HCT116 (cell line): ENCODE measurements around the gene CGB2. TPM values are rescaled to one million over a fixed set of nuclear protein-coding genes. Genes with fewer than 3 reads are reported as not detected.
A peak's percentile ranks its signal among the peaks of the same experiment; 100 is the strongest.

Source experiments
- ATAC-seq: fragments of 200-7000 bp; cut with Tn5 transposase; 2 replicates; pipeline ENCODE4 v1.9.1; 2020; ENCODE audit warnings: mild to moderate bottlenecking, moderate library complexity
- BruUV-seq: library from RNA; stranded (reverse); fragments of 400-500 nt; replicated peaks from 2 replicates; lab custom pipeline; 2021; lab: Mats Ljungman, UMichigan
- CTCF ChIA-PET: fragments of 300-600 bp; sonication (Branson Sonifier 250); formaldehyde crosslinking; loops from one replicate; lab custom pipeline; 2021; ENCODE audit warnings: antibody characterized with exemption; lab: Charles Lee
- POLR2A ChIA-PET: fragments of 300-600, 350-600 bp; sonication (Branson Sonifier 250); formaldehyde crosslinking; loops from one replicate; lab custom pipeline; 2021; ENCODE audit warnings: antibody characterized with exemption; lab: Charles Lee
- RAD21 ChIA-PET, 2 experiments: fragments of 300-600 bp; sonication (Branson Sonifier 250); formaldehyde crosslinking; loops; one replicate each; lab custom pipeline; 2023; ENCODE audit warnings: low total read pairs in 2 of 2; ENCODE audit not compliant: uncharacterized antibody in 2 of 2, unreplicated experiment in 2 of 2, low non-redundant PET in 1 of 2; lab: Charles Lee
- DNase-seq: peaks from one replicate; pipeline ENCODE4 v3.0.0-alpha.2; 2010; ENCODE audit warnings: low read depth, low spot score
- H2AFZ ChIP-seq: fragments of 200-600 bp; shearing (Covaris generic), sonication (generic); 2 replicates; pipeline ENCODE4 v1.6.1; 2017; ENCODE audit warnings: low read depth, mixed run types, mixed read lengths, antibody characterized with exemption, low read length; ENCODE audit not compliant: poor library complexity, severe bottlenecking
- H3K27ac ChIP-seq: 2 replicates; pipeline ENCODE4 v1.5.1; 2012; ENCODE audit warnings: low read depth, low read length
- H3K27me3 ChIP-seq: fragments of 200-600 bp; sonication (generic); 2 replicates; pipeline ENCODE4 v1.6.1; 2016; ENCODE audit warnings: mixed run types, low read length, mixed read lengths; ENCODE audit not compliant: insufficient read depth
- H3K36me3 ChIP-seq, 2 experiments: fragments of 200-500 bp in 1 of 2; fragments of 200-600 bp in 1 of 2; sonication (Bioruptor generic) in 1 of 2; sonication (generic) in 1 of 2; 2 replicates each; pipeline versions ENCODE4 v1.5.1 to v1.6.1; 2014 to 2016; ENCODE audit warnings: low read length in 2 of 2, inconsistent platforms in 1 of 2, mixed read lengths in 1 of 2, mixed run types in 1 of 2; ENCODE audit not compliant: insufficient read depth in 2 of 2, control insufficient read depth in 1 of 2
- H3K4me1 ChIP-seq, 2 experiments: fragments of 200-600 bp in 1 of 2; sonication (generic) in 1 of 2; 2 replicates each; pipeline versions ENCODE4 v1.5.1 to v1.6.1; 2012 to 2017; ENCODE audit warnings: low read length in 2 of 2, inconsistent platforms in 1 of 2, mild to moderate bottlenecking in 1 of 2, mixed read lengths in 1 of 2, mixed run types in 1 of 2, moderate library complexity in 1 of 2; ENCODE audit not compliant: insufficient read depth in 2 of 2, control insufficient read depth in 1 of 2
- H3K4me2 ChIP-seq: fragments of 200-600 bp; sonication (generic); 2 replicates; pipeline ENCODE4 v1.6.1; 2017; ENCODE audit warnings: mixed run types, low read length, mixed read lengths
- H3K4me3 ChIP-seq, 2 experiments: fragments of 200-600 bp in 1 of 2; sonication (generic) in 1 of 2; replicated peaks in 1 of 2; 2 replicates each; pipeline ENCODE4 v1.5.1; 2011 to 2016; ENCODE audit warnings: low read length in 2 of 2, control low read depth in 1 of 2, low read depth in 1 of 2, mild to moderate bottlenecking in 1 of 2, mixed read lengths in 1 of 2, mixed run types in 1 of 2
- H3K79me2 ChIP-seq: fragments of 200-600 bp; sonication (generic); 2 replicates; pipeline ENCODE4 v1.6.1; 2017; ENCODE audit warnings: mild to moderate bottlenecking, mixed run types, low read length, moderate library complexity, mixed read lengths; ENCODE audit not compliant: insufficient read depth
- H3K9ac ChIP-seq: fragments of 200-600 bp; sonication (generic); 2 replicates; pipeline ENCODE4 v1.6.1; 2016; ENCODE audit warnings: low read length, mixed read lengths
- H3K9me2 ChIP-seq: fragments of 200-600 bp; sonication (generic), shearing (Covaris generic); 2 replicates; pipeline ENCODE4 v1.6.1; 2017; ENCODE audit warnings: mixed run types, mild to moderate bottlenecking, moderate library complexity; ENCODE audit not compliant: insufficient read depth
- H3K9me3 ChIP-seq, 2 experiments: fragments of 200-500 bp in 1 of 2; fragments of 200-600 bp in 1 of 2; sonication (Bioruptor generic) in 1 of 2; sonication (generic) in 1 of 2; 2 replicates each; pipeline ENCODE4 v1.6.1; 2014 to 2017; ENCODE audit warnings: low read length in 2 of 2, mixed read lengths in 2 of 2, inconsistent platforms in 1 of 2, low read depth in 1 of 2, mild to moderate bottlenecking in 1 of 2, mixed run types in 1 of 2, moderate library complexity in 1 of 2; ENCODE audit not compliant: control insufficient read depth in 1 of 2, insufficient read depth in 1 of 2
- H4K20me1 ChIP-seq: fragments of 200-600 bp; sonication (generic), shearing (Covaris generic); 2 replicates; pipeline ENCODE4 v1.6.1; 2017; ENCODE audit warnings: mixed run types, mild to moderate bottlenecking, moderate library complexity; ENCODE audit not compliant: insufficient read depth
- CBX3 ChIP-seq: IDR thresholded peaks from 2 replicates; pipeline ENCODE4 v1.6.1; 2012; ENCODE audit warnings: low read depth
- CEBPB ChIP-seq: IDR thresholded peaks from 2 replicates; pipeline ENCODE4 v1.6.1; 2012; ENCODE audit warnings: low read depth
- CTCF ChIP-seq, 3 experiments: fragments of 200-600 bp in 1 of 3; sonication (generic) in 1 of 3; IDR thresholded peaks in 2 of 3; conservative IDR thresholded peaks in 1 of 3; 2 replicates each; pipeline ENCODE4 v1.5.1; 2012 to 2017; ENCODE audit warnings: low read depth in 2 of 3, low read length in 2 of 3, antibody characterized with exemption in 1 of 3, borderline replicate concordance in 1 of 3, control low read depth in 1 of 3, mild to moderate bottlenecking in 1 of 3, mixed read lengths in 1 of 3, mixed run types in 1 of 3, moderate library complexity in 1 of 3; ENCODE audit not compliant: insufficient read depth in 1 of 3
- EGR1 ChIP-seq: IDR thresholded peaks from 2 replicates; pipeline ENCODE4 v1.6.1; 2012; ENCODE audit warnings: low read depth
- ELF1 ChIP-seq: IDR thresholded peaks from 2 replicates; pipeline ENCODE4 v1.6.1; 2012; ENCODE audit warnings: low read depth, borderline replicate concordance
- EZH2phosphoT487 ChIP-seq: fragments of 200-600 bp; IDR thresholded peaks from 2 replicates; pipeline ENCODE4 v1.6.1; 2018; ENCODE audit warnings: antibody characterized with exemption, borderline replicate concordance
- JUND ChIP-seq: IDR thresholded peaks from 2 replicates; pipeline ENCODE4 v1.6.1; 2012
- MAX ChIP-seq: IDR thresholded peaks from 2 replicates; pipeline ENCODE4 v1.6.1; 2012
- POLR2A ChIP-seq: IDR thresholded peaks from 2 replicates; pipeline ENCODE4 v1.7.0; 2011; ENCODE audit warnings: borderline replicate concordance; ENCODE audit not compliant: insufficient read depth, insufficient read length; ENCODE audit errors: extremely low read depth
- POLR2AphosphoS5 ChIP-seq: IDR thresholded peaks from 2 replicates; pipeline ENCODE4 v1.6.1; 2011; ENCODE audit warnings: mild to moderate bottlenecking, low read depth, low read length, moderate library complexity
- REST ChIP-seq: IDR thresholded peaks from 2 replicates; pipeline ENCODE4 v1.6.1; 2012; ENCODE audit warnings: low read depth
- SIN3A ChIP-seq: IDR thresholded peaks from 2 replicates; pipeline ENCODE4 v1.6.1; 2012; ENCODE audit warnings: low read depth
- SP1 ChIP-seq: IDR thresholded peaks from 2 replicates; pipeline ENCODE4 v1.6.1; 2012; ENCODE audit warnings: low read depth
- SRF ChIP-seq: IDR thresholded peaks from 2 replicates; pipeline ENCODE4 v1.6.1; 2012; ENCODE audit warnings: low read depth
- TCF7L2 ChIP-seq: IDR thresholded peaks from 2 replicates; pipeline ENCODE4 v1.7.0; 2011; ENCODE audit warnings: borderline replicate concordance, inconsistent platforms; ENCODE audit not compliant: insufficient read depth, insufficient read length; ENCODE audit errors: extremely low read depth
- YY1 ChIP-seq: IDR thresholded peaks from 2 replicates; pipeline ENCODE4 v1.6.1; 2011; ENCODE audit warnings: low read length, low read depth, moderate library complexity, mild to moderate bottlenecking; ENCODE audit not compliant: insufficient replicate concordance; ENCODE audit errors: extremely low read depth
- ZFX ChIP-seq: fragments of 450-650 bp; IDR thresholded peaks from 2 replicates; pipeline ENCODE4 v1.6.1; 2017
- intact Hi-C: fragments of 100-400 bp; cut with micrococcal nuclease; formaldehyde crosslinking; loops from 2 replicates; pipeline ENCODE4 v1.10.0; 2022
- total RNA-seq: library from RNA; stranded (reverse); gene quantifications from one replicate; pipeline ENCODE4 v1.2.1, GENCODE V29; 2021; ENCODE audit not compliant: unreplicated experiment

The CGB2 gene
- total RNA-seq, 1 experiment from 2014 or later: 5.0 TPM

GRCh38 chr19:48994035-48994386 is 37.7 kb upstream of the CGB2 start (continued):
- TF ChIP-seq CTCF (IDR thresholded peaks at IDR 0.05 in 2 of 3, conservative IDR thresholded peaks at IDR 0.05 in 1 of 3; ENCODE audit: borderline replicate concordance in 1 of 3, insufficient read depth in 1 of 3, low read depth in 2 of 3, low read length in 2 of 3) (no peak), CEBPB (no peak), CBX3 (no peak), JUND (no peak), MAX (no peak)

GRCh38 chr19:48997972-48998371 is 33.7 kb upstream of the CGB2 start:
- ChIA-PET POLR2A (interaction anchor here (0.6 to 1.0 kb wide), 2 partner anchors 16 to 76 kb away, joined by 3 read pairs; no protein-coding TSS in a partner anchor), RAD21 (interaction anchor here in 1 of 2 experiments (0.7 kb wide), 1 partner anchor 100 kb away, joined by 3 read pairs; no protein-coding TSS in a partner anchor), CTCF (interaction anchor here (0.6 to 2.0 kb wide), 10 partner anchors 10 to 211 kb away, joined by 3 to 7 read pairs (median 4); no protein-coding TSS in a partner anchor)
- intact Hi-C loops: loop anchor here (2.0 to 5.0 kb wide), 2 partner anchors 211 to 224 kb away; no protein-coding TSS in a partner anchor
- Histone ChIP-seq H3K27ac (peak overlapping the region; percentile 41), H3K36me3 (peaks cover 8 to 24% of the 10 kb centered on the region in 2 experiments; a peak in 3 of 4 replicates), H3K9me2 (no peaks in the 10 kb centered on the region), H3K4me2 (peak overlapping the region; percentile 7; the same call in 1 of the 2 replicates), H3K4me1 (peaks cover 9 to 23% of the 10 kb centered on the region in 2 experiments), H3K27me3 (no peaks in the 10 kb centered on the region), H3K9me3 (no peaks in the 10 kb centered on the region), H2AFZ (no peak overlapping the region), H4K20me1 (peaks cover 14% of the 10 kb centered on the region; the same call in 1 of the 2 replicates), H3K9ac (no peak overlapping the region), H3K4me3 (no peak overlapping the region), H3K79me2 (peaks cover 87% of the 10 kb centered on the region)
- no TSS peak for BruUV-seq
- DNase-seq: peak; percentile 62
- ATAC-seq: peak; percentile 36
- TF ChIP-seq EZH2phosphoT487 (no peak), CTCF (IDR thresholded peaks at IDR 0.05 in 2 of 3, conservative IDR thresholded peaks at IDR 0.05 in 1 of 3; ENCODE audit: borderline replicate concordance in 1 of 3, insufficient read depth in 1 of 3, low read depth in 2 of 3, low read length in 2 of 3) (peak; percentile 67 to 80 (median 74); a peak in 5 of 6 replicates), SRF (no peak), EGR1 (no peak), ELF1 (no peak), TCF7L2 (peak; percentile 40), ZFX (no peak), YY1 (no peak), JUND (no peak), REST (no peak), POLR2AphosphoS5 (no peak), MAX (0 out of 2 replicates have a peak, but pooled peaks have one; percentile 27), SP1 (no peak), POLR2A (no peak), SIN3A (no peak)
